K562 (cell line): ENCODE results near the gene UBE2E3. TPM values are rescaled to one million over a fixed set of nuclear protein-coding genes. Genes with fewer than 3 reads are reported as not detected.

Experiments used
- ATAC-seq: fragments of 200-7000 bp; cut with Tn5 transposase; 3 replicates; pipeline ENCODE4 v1.9.1; 2020; ENCODE audit warnings: moderate library complexity
- BruUV-seq: library from RNA; stranded (reverse); fragments of 400-500 nt; replicated peaks from 2 replicates; lab custom pipeline; 2021; lab: Mats Ljungman, UMichigan
- CTCF ChIA-PET: fragments of 300-600 bp; formaldehyde crosslinking; extraction: SDS; loops from one replicate; lab custom pipeline; 2021; ENCODE audit warnings: low intra/inter-chr PET ratio; lab: Yijun Ruan, JAX
- POLR2A ChIA-PET: fragments of 300-600, 350-650 bp; sonication (Branson Sonifier 250); formaldehyde crosslinking; extraction: SDS; loops from one replicate; lab custom pipeline; 2021; ENCODE audit warnings: antibody characterized with exemption, inconsistent platforms; lab: Yijun Ruan, JAX
- DNase-seq, 4 experiments: peaks; one replicate each; pipeline versions ENCODE4 v3.0.0 to v3.0.0-alpha.2; 2011 to 2018; ENCODE audit warnings: low spot score in 3 of 4, mixed read lengths in 3 of 4; ENCODE audit errors: extremely low read depth in 1 of 4
- FAIRE-seq: peaks from 2 replicates; lab custom pipeline; 2011; peaks lifted over from hg19 to GRCh38; lab: Jason Lieb, UNC
- H2AFZ ChIP-seq: 2 replicates; pipeline ENCODE4 v1.6.0; 2011; ENCODE audit warnings: low read depth, low read length, control low read depth, inconsistent platforms
- H3K27ac ChIP-seq: fragments of 200-600 bp; 3 replicates; pipeline ENCODE4 v1.8.0; 2011; ENCODE audit warnings: low read depth, mild to moderate bottlenecking, control low read depth, inconsistent platforms, low read length, moderate library complexity, mixed read lengths; ENCODE audit errors: extremely low read depth
- H3K27me3 ChIP-seq, 2 experiments: fragments of 300-600 bp in 1 of 2; 2 replicates in 1 of 2; 3 replicates in 1 of 2; pipeline versions ENCODE4 v1.6.0 to v1.8.0; 2011; ENCODE audit warnings: inconsistent platforms in 2 of 2, low read length in 2 of 2, mild to moderate bottlenecking in 1 of 2, mixed read lengths in 1 of 2, moderate library complexity in 1 of 2; ENCODE audit not compliant: control insufficient read depth in 2 of 2, insufficient read depth in 2 of 2
- H3K36me3 ChIP-seq: fragments of 300-600 bp; 3 replicates; pipeline ENCODE4 v1.8.0; 2011; ENCODE audit warnings: mild to moderate bottlenecking, low read length, inconsistent platforms; ENCODE audit not compliant: control insufficient read depth, insufficient read depth
- H3K4me1 ChIP-seq, 2 experiments: fragments of 200-600 bp in 1 of 2; replicated peaks in 1 of 2; 2 replicates in 1 of 2; 3 replicates in 1 of 2; pipeline versions ENCODE4 v1.5.1 to v1.8.0; 2011; ENCODE audit warnings: inconsistent platforms in 2 of 2, low read length in 2 of 2, mild to moderate bottlenecking in 1 of 2, mixed read lengths in 1 of 2, moderate library complexity in 1 of 2; ENCODE audit not compliant: control insufficient read depth in 2 of 2, insufficient read depth in 2 of 2
- H3K4me2 ChIP-seq: 2 replicates; pipeline ENCODE4 v1.6.1; 2011; ENCODE audit warnings: low read length, control low read depth, inconsistent platforms, mixed read lengths; ENCODE audit not compliant: insufficient read depth
- H3K4me3 ChIP-seq: fragments of 200-600 bp; sonication (generic), shearing (Covaris generic); 2 replicates; pipeline ENCODE4 v1.5.1; 2016; ENCODE audit warnings: control low read depth, inconsistent platforms
- H3K79me2 ChIP-seq: fragments of 200-600 bp; 3 replicates; pipeline ENCODE4 v1.8.0; 2011; ENCODE audit warnings: low read length, inconsistent platforms; ENCODE audit not compliant: control insufficient read depth, insufficient read depth
- H3K9ac ChIP-seq, 2 experiments: 2 replicates each; pipeline versions ENCODE4 v1.6.0 to v1.6.1; 2011; ENCODE audit warnings: low read depth in 2 of 2, low read length in 2 of 2, control low read depth in 1 of 2, inconsistent platforms in 1 of 2, mild to moderate bottlenecking in 1 of 2, mixed read lengths in 1 of 2; ENCODE audit not compliant: insufficient read depth in 1 of 2
- H3K9me1 ChIP-seq: one replicate; pipeline ENCODE4 v1.6.0; 2011; ENCODE audit warnings: inconsistent platforms, mild to moderate bottlenecking, low read length, moderate library complexity; ENCODE audit not compliant: control insufficient read depth, insufficient read depth
- H3K9me3 ChIP-seq: replicated peaks from 2 replicates; pipeline ENCODE4 v1.5.1; 2011; ENCODE audit warnings: low read depth, low read length, inconsistent platforms; ENCODE audit not compliant: control insufficient read depth, insufficient read depth
- H4K20me1 ChIP-seq: replicated peaks from 2 replicates; pipeline ENCODE4 v1.6.1; 2011; ENCODE audit warnings: low read length, inconsistent platforms, mixed read lengths; ENCODE audit not compliant: control insufficient read depth, insufficient read depth
- BCOR ChIP-seq: fragments of 450-650 bp; IDR thresholded peaks from 2 replicates; pipeline ENCODE4 v1.6.1; 2016
- CREM ChIP-seq: IDR thresholded peaks from 2 replicates; pipeline ENCODE4 v1.6.1; 2014; ENCODE audit warnings: antibody characterized with exemption, low read depth
- GATAD2B ChIP-seq: fragments of 450-650 bp; IDR thresholded peaks from 2 replicates; pipeline ENCODE4 v1.6.1; 2017; ENCODE audit warnings: mild to moderate bottlenecking, borderline replicate concordance
- GTF2A2 ChIP-seq: IDR thresholded peaks from 2 replicates; pipeline ENCODE4 v1.6.1; 2016; ENCODE audit warnings: mild to moderate bottlenecking, missing genetic modification characterization, missing compliant biosample characterization
- MEF2A ChIP-seq: IDR thresholded peaks from 2 replicates; pipeline ENCODE4 v1.6.1; 2011; ENCODE audit warnings: low read depth, mild to moderate bottlenecking, low read length, moderate library complexity; ENCODE audit not compliant: control insufficient read depth
- MYC ChIP-seq, 2 experiments: fragments of 250-450 bp in 1 of 2; sonication (Bioruptor Pico) in 1 of 2; IDR thresholded peaks; 2 replicates each; pipeline versions ENCODE4 v1.5.1 to v1.6.1; 2012 to 2021; ENCODE audit warnings: low read depth in 2 of 2, borderline replicate concordance in 1 of 2, improper control_type of control experiment in 1 of 2, low read length in 1 of 2, mild to moderate bottlenecking in 1 of 2, moderate library complexity in 1 of 2
- POLR2B ChIP-seq: fragments of 450-650 bp; IDR thresholded peaks from 2 replicates; pipeline ENCODE4 v1.6.1; 2018; ENCODE audit warnings: low read depth; ENCODE audit not compliant: partially characterized antibody
- RFX5 ChIP-seq: IDR thresholded peaks from 2 replicates; pipeline ENCODE4 v1.6.1; 2011; ENCODE audit warnings: low read depth, mild to moderate bottlenecking, improper control_type of control experiment, low read length
- SRSF3 ChIP-seq: fragments of 200-400 bp; formaldehyde crosslinking; IDR thresholded peaks from 2 replicates; pipeline ENCODE4 v1.6.1; 2016; ENCODE audit warnings: mild to moderate bottlenecking, low read length, moderate library complexity; ENCODE audit not compliant: insufficient read depth
- ZNF124 ChIP-seq: sonication (generic); formaldehyde crosslinking; IDR thresholded peaks from 2 replicates; pipeline ENCODE4 v1.8.1; 2022; ENCODE audit warnings: missing genetic modification reagents
- ZNF224 ChIP-seq: sonication (generic); formaldehyde crosslinking; IDR thresholded peaks from 2 replicates; pipeline ENCODE4 v1.8.0; 2022; ENCODE audit warnings: mild to moderate bottlenecking, missing genetic modification reagents
- WGBS: fragments of 100-300 bp; shearing (Covaris generic); methylation state at CpG from one replicate; pipeline ENCODE4 v1.1.6; 2016; ENCODE audit warnings: low coverage, mixed read lengths; ENCODE audit not compliant: insufficient coverage; ENCODE audit errors: missing lambda C conversion rate; 5-methylcytosine and 5-hydroxymethylcytosine counted together
- in situ Hi-C: fragments of 300-500 bp; cut with MboI; formaldehyde crosslinking; loops from 4 replicates; pipeline ENCODE4 v1.15.0; 2018; ENCODE audit warnings: inconsistent platforms, mixed read lengths
- intact Hi-C: fragments of 100-400 bp; cut with micrococcal nuclease; formaldehyde crosslinking; loops from 2 replicates; pipeline ENCODE4 v1.14.2; 2022
- polyA plus RNA-seq, 8 experiments: library from polyadenylated mRNA; depleted of rRNA in 4 of 8; stranded (reverse) in 5 of 8; unstranded in 3 of 8; fragments of >200 nt; fragmentation: Nextera tagmentation in 2 of 8; fragmentation: Illumina TruSeq in 1 of 8; extraction: Ambion mirVana in 2 of 8; extraction: Trizol in 1 of 8; gene quantifications; 2 replicates each; pipeline versions ENCODE4 v1.2.1 to v1.2.3, GENCODE V29; 2011 to 2014; ENCODE audit warnings: inconsistent platforms in 1 of 8, missing spikeins in 1 of 8
- total RNA-seq, 7 experiments: library from RNA; depleted of rRNA in 6 of 7; stranded (reverse); fragments of >200 nt in 6 of 7; fragmentation: Illumina TruSeq in 2 of 7; extraction: Trizol in 2 of 7; gene quantifications; 2 replicates each; pipeline versions ENCODE4 v1.2.1 to v1.2.3, GENCODE V29; 2011 to 2021; ENCODE audit warnings: low replicate concordance in 1 of 7
- TF ChIP-seq, protein P1 (sequence below): fragments of 450-650 bp; IDR thresholded peaks from 2 replicates; pipeline ENCODE4 v1.6.1; 2014; ENCODE audit warnings: low read depth, mild to moderate bottlenecking, moderate library complexity, borderline replicate concordance
- TF ChIP-seq, protein P2 (sequence below): sonication (generic); formaldehyde crosslinking; IDR thresholded peaks from 2 replicates; pipeline ENCODE4 v1.8.1; 2023; ENCODE audit warnings: missing genetic modification reagents, mild to moderate bottlenecking, borderline replicate concordance
- TF ChIP-seq, protein P3 (sequence below): fragments of 450-650 bp; conservative IDR thresholded peaks from 2 replicates; pipeline ENCODE4 v1.6.1; 2016; ENCODE audit warnings: missing genetic modification characterization, low read depth, mild to moderate bottlenecking, missing compliant biosample characterization, moderate library complexity

The UBE2E3 gene
- total and polyA plus RNA-seq, 9 of the 15 experiments (the other 6 are each of a cell fraction or from before 2014, with no cell fraction given): 58.2 to 173 (median 78.0) TPM

DNA sequence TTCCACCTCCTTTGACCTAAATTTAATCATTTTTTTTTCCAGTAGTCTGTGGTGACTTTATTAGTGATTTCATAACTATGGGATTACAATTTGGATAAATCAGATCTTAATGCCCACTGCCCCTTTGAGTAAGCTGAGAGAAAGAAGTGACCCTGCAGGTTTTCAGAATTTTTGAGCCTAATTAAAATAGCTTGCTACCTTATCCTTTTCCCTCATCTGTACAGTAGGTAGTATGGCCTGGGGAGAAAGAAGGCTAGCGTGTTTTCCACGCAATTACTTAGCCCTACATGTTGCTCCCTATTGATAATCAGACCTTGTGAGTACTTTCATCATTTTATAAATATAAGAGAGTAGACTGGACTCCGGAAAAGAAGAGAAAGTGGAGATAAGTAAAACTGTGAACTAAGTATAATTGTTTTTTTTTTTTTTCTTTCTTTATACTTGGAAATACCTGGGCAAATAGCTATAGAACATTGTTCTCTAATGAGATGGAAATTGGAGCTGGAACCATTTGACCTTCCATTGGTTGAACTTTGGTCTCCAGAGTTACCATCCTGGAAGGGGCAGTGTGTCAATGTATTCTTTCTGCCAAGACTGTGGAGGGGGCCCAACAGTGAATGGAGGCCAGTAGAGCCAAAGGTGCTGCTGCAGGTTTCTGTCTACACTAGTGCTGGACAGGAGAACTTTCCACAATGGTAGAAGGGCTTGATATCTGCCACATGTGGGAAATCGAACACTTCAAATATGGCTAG is 26.9 kb downstream of the UBE2E3 start:
- Histone ChIP-seq H3K4me2 (no peak overlapping the region), H3K79me2 (peaks cover 89% of the 10 kb centered on the region), H3K27me3 (no peaks in the 10 kb centered on the region), H3K9ac (no peak overlapping the region), H3K9me1 (no peaks in the 10 kb centered on the region), H3K27ac (no peak overlapping the region), H3K4me3 (no peak overlapping the region), H3K4me1 (peaks cover 3 to 10% of the 10 kb centered on the region in 2 experiments; a peak in 3 of 5 replicates), H3K36me3 (no peaks in the 10 kb centered on the region), H4K20me1 (0 out of 2 replicates have a peak, but pooled peaks cover 4% of the 10 kb centered on the region), H3K9me3 (no peaks in the 10 kb centered on the region), H2AFZ (no peak overlapping the region)
- CTCF ChIA-PET: no interaction called here
- no peak for DNase-seq
- intact Hi-C loops: no loop called here
- in situ Hi-C loops: no loop called here
- no peak for FAIRE-seq
- ATAC-seq: peak; percentile 28; the same call in 2 of the 3 replicates
- BruUV-seq: no TSS peak
- 69% methylated on average over 4 of the region's 4 CpGs for WGBS
- POLR2A ChIA-PET: interaction anchor here (0.5 to 1.2 kb wide), 3 partner anchors 10 to 34 kb away, joined by 3 to 4 read pairs (median 3); no protein-coding TSS in a partner anchor
- TF ChIP-seq, protein P1, sequence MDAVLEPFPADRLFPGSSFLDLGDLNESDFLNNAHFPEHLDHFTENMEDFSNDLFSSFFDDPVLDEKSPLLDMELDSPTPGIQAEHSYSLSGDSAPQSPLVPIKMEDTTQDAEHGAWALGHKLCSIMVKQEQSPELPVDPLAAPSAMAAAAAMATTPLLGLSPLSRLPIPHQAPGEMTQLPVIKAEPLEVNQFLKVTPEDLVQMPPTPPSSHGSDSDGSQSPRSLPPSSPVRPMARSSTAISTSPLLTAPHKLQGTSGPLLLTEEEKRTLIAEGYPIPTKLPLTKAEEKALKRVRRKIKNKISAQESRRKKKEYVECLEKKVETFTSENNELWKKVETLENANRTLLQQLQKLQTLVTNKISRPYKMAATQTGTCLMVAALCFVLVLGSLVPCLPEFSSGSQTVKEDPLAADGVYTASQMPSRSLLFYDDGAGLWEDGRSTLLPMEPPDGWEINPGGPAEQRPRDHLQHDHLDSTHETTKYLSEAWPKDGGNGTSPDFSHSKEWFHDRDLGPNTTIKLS: no peak
- TF ChIP-seq CREM (no peak), SRSF3 (no peak), MEF2A (no peak), BCOR (no peak), GATAD2B (no peak), RFX5 (no peak), POLR2B (no peak), MYC (IDR thresholded peaks at IDR 0.05; ENCODE audit: low read depth, low read length) (no peak), MYC (CRISPR knock-in tag; IDR thresholded peaks at IDR 0.05; ENCODE audit: borderline replicate concordance, low read depth) (no peak), ZNF224 (CRISPR knock-in tag) (no peak), ZNF124 (CRISPR knock-in tag) (no peak), GTF2A2 (no peak)
- TF ChIP-seq, protein P2, sequence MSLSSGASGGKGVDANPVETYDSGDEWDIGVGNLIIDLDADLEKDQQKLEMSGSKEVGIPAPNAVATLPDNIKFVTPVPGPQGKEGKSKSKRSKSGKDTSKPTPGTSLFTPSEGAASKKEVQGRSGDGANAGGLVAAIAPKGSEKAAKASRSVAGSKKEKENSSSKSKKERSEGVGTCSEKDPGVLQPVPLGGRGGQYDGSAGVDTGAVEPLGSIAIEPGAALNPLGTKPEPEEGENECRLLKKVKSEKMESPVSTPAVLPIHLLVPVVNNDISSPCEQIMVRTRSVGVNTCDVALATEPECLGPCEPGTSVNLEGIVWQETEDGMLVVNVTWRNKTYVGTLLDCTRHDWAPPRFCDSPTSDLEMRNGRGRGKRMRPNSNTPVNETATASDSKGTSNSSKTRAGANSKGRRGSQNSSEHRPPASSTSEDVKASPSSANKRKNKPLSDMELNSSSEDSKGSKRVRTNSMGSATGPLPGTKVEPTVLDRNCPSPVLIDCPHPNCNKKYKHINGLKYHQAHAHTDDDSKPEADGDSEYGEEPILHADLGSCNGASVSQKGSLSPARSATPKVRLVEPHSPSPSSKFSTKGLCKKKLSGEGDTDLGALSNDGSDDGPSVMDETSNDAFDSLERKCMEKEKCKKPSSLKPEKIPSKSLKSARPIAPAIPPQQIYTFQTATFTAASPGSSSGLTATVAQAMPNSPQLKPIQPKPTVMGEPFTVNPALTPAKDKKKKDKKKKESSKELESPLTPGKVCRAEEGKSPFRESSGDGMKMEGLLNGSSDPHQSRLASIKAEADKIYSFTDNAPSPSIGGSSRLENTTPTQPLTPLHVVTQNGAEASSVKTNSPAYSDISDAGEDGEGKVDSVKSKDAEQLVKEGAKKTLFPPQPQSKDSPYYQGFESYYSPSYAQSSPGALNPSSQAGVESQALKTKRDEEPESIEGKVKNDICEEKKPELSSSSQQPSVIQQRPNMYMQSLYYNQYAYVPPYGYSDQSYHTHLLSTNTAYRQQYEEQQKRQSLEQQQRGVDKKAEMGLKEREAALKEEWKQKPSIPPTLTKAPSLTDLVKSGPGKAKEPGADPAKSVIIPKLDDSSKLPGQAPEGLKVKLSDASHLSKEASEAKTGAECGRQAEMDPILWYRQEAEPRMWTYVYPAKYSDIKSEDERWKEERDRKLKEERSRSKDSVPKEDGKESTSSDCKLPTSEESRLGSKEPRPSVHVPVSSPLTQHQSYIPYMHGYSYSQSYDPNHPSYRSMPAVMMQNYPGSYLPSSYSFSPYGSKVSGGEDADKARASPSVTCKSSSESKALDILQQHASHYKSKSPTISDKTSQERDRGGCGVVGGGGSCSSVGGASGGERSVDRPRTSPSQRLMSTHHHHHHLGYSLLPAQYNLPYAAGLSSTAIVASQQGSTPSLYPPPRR (CRISPR knock-in tag): no peak
- TF ChIP-seq, protein P3, sequence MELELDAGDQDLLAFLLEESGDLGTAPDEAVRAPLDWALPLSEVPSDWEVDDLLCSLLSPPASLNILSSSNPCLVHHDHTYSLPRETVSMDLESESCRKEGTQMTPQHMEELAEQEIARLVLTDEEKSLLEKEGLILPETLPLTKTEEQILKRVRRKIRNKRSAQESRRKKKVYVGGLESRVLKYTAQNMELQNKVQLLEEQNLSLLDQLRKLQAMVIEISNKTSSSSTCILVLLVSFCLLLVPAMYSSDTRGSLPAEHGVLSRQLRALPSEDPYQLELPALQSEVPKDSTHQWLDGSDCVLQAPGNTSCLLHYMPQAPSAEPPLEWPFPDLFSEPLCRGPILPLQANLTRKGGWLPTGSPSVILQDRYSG (tag): no peak
